Activated CD4-positive, alpha-beta T cell treated with anti-CD3 and anti-CD28 coated beads for 1 hour (primary cell): ENCODE data around the gene KCNIP4.

ENCODE experiments used
- DNase-seq: peaks from one replicate; pipeline ENCODE4 v3.0.0-alpha.2; 2020

The KCNIP4 gene

GRCh38 chr4:21320034-21320433, 628.5 kb downstream of the KCNIP4 start:
- no peak for DNase-seq

- DNase-seq = no peak
Measured at GRCh38 chr4:21307709-21308108, 640.9 kb downstream of the KCNIP4 start.

GRCh38 chr4:21304540-21304887, 644.1 kb downstream of the KCNIP4 start:
- no peak for DNase-seq

GRCh38 chr4:21290562-21290961, 658.0 kb downstream of the KCNIP4 start:
- no peak for DNase-seq

- DNase-seq = no peak
Measured at GRCh38 chr4:21276046-21276445, 672.5 kb downstream of the KCNIP4 start.

- DNase-seq = no peak
Measured at GRCh38 chr4:21271439-21272052, 677.0 kb downstream of the KCNIP4 start.

GRCh38 chr4:21248331-21248730, 700.2 kb downstream of the KCNIP4 start:
- DNase-seq = no peak

- DNase-seq = no peak
Measured at GRCh38 chr4:21242163-21242562, 706.4 kb downstream of the KCNIP4 start.

GRCh38 chr4:21226637-21227538, 721.7 kb downstream of the KCNIP4 start:
- no peak for DNase-seq

- DNase-seq = no peak
Measured at GRCh38 chr4:21211846-21212245, 736.7 kb downstream of the KCNIP4 start.

GRCh38 chr4:21209860-21210259, 738.7 kb downstream of the KCNIP4 start:
- DNase-seq = no peak

- DNase-seq = no peak
Measured at GRCh38 chr4:21205821-21206531, 742.6 kb downstream of the KCNIP4 start.

GRCh38 chr4:21203416-21203815, 745.2 kb downstream of the KCNIP4 start:
- DNase-seq = no peak

- DNase-seq = no peak
Measured at GRCh38 chr4:21202959-21203358, 745.6 kb downstream of the KCNIP4 start.

- DNase-seq = no peak
Measured at GRCh38 chr4:21198683-21199082, 749.9 kb downstream of the KCNIP4 start.

GRCh38 chr4:21195682-21196081, 752.9 kb downstream of the KCNIP4 start:
- DNase-seq = no peak

- DNase-seq = no peak
Measured at GRCh38 chr4:21192367-21192766, 756.2 kb downstream of the KCNIP4 start.

GRCh38 chr4:21191317-21191716, 757.3 kb downstream of the KCNIP4 start:
- DNase-seq = no peak

- no peak for DNase-seq
Measured at GRCh38 chr4:21184788-21185187, 763.8 kb downstream of the KCNIP4 start.

- DNase-seq = no peak
Measured at GRCh38 chr4:21181716-21182115, 766.9 kb downstream of the KCNIP4 start.

GRCh38 chr4:21177871-21178270, 770.7 kb downstream of the KCNIP4 start:
- DNase-seq = no peak

GRCh38 chr4:21177092-21177491, 771.5 kb downstream of the KCNIP4 start:
- no peak for DNase-seq

GRCh38 chr4:21167711-21168110, 780.9 kb downstream of the KCNIP4 start:
- DNase-seq = no peak

- no peak for DNase-seq
Measured at GRCh38 chr4:21155367-21155766, 793.2 kb downstream of the KCNIP4 start.
